Activated T-helper 1 cell treated with anti-CD3 and anti-CD28 coated beads, Interleukin-12 subunit alpha, Interleukin-12 subunit beta, Interleukin-2, Interleukin-4 antibody, amounts not matched to agents 30 ng/mL and 10 ng/mL and 1 ng/mL, durations not matched to agents 14 hours and 24 hours and 36 hours (primary cell): Measurements from ENCODE around the gene BDKRB1. TPM values are rescaled to one million over a fixed set of nuclear protein-coding genes. Genes with fewer than 3 reads are reported as not detected.

Experiments
- DNase-seq: peaks from one replicate; pipeline ENCODE4 v3.0.0; 2021; ENCODE audit warnings: low spot score
- H3K27ac Mint-ChIP-seq: one replicate; pipeline ENCODE4 v1.8.0; 2021; ENCODE audit warnings: mild to moderate bottlenecking, mixed read lengths
- H3K27me3 Mint-ChIP-seq: one replicate; pipeline ENCODE4 v1.8.0; 2022; ENCODE audit warnings: mild to moderate bottlenecking, moderate library complexity, mixed read lengths; ENCODE audit not compliant: insufficient read depth
- H3K36me3 Mint-ChIP-seq: one replicate; pipeline ENCODE4 v1.8.0; 2021; ENCODE audit warnings: low read depth, mixed read lengths
- H3K4me1 Mint-ChIP-seq: one replicate; pipeline ENCODE4 v1.8.0; 2021; ENCODE audit warnings: low read depth, mixed read lengths
- H3K4me3 Mint-ChIP-seq: one replicate; pipeline ENCODE4 v1.8.0; 2021; ENCODE audit warnings: mild to moderate bottlenecking, moderate library complexity, mixed read lengths
- H3K9me3 Mint-ChIP-seq: one replicate; pipeline ENCODE4 v1.8.0; 2021; ENCODE audit warnings: mixed read lengths
- intact Hi-C: fragments of 100-400 bp; cut with micrococcal nuclease; formaldehyde crosslinking; loops from one replicate; pipeline ENCODE4 v1.15.1; 2024
- total RNA-seq: library from RNA; stranded (reverse); gene quantifications from 2 replicates; pipeline ENCODE4 v1.2.3, GENCODE V29; 2022

BDKRB1 gene
- total RNA-seq, 1 donor from 2014 or later = not detected

DNA sequence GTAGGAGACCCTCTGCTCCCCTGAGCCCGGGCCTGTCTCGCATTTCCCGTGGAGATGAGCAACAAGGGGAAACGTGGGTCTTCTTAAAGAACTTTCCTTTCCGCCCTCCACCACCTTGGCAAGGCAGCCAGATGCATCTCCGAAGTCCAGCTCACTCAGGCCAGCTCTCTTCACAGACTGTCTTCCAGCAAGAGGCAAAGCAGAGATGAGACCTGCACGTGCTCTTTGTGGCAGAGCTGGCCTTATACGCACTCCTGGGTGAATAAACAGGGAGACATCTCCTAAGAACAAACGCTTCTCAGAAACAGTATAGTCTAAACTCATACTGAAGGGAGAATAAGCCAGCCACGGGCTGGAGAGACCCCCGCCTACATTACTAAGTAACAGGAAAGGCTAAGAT is 1.3 kb upstream of the BDKRB1 start:
- H3K27ac Mint-ChIP-seq = no peak overlapping the region
- H3K4me1 Mint-ChIP-seq = no peaks in the 10 kb centered on the region
- H3K4me3 Mint-ChIP-seq = no peak overlapping the region
- peaks cover 10% of the 10 kb centered on the region for H3K27me3 Mint-ChIP-seq
- intact Hi-C loops = no loop called here
- H3K36me3 Mint-ChIP-seq = no peaks in the 10 kb centered on the region
- H3K9me3 Mint-ChIP-seq = no peaks in the 10 kb centered on the region
- DNase-seq = no peak

DNA sequence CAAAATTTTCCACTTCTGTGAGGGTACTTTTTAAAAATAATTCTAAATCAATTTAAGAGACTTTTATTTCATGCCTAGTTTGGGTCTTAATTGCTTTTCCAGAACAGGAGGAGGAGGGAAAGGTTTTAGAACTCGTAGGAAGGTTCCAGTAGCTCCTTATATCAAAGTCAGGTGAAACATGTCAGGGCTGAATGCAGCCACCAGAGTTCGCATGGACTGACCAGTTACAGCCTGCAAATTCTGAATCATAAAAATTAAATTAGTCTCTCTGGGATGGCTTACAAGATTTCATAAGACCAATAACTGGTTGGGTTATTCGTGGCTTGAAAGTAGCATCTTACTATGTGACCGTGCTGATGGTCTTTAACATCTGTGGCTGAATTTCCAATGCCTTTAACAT is 397 bp downstream of the BDKRB1 start:
- H3K27ac Mint-ChIP-seq = no peak overlapping the region
- no peaks in the 10 kb centered on the region for H3K9me3 Mint-ChIP-seq
- peaks cover 16% of the 10 kb centered on the region for H3K27me3 Mint-ChIP-seq
- no peaks in the 10 kb centered on the region for H3K36me3 Mint-ChIP-seq
- no peak for DNase-seq
- intact Hi-C loops = no loop called here
- H3K4me3 Mint-ChIP-seq = no peak overlapping the region
- H3K4me1 Mint-ChIP-seq = no peaks in the 10 kb centered on the region

- no peaks in the 10 kb centered on the region for H3K36me3 Mint-ChIP-seq
- no peak overlapping the region for H3K4me3 Mint-ChIP-seq
- intact Hi-C loops = no loop called here
- H3K27me3 Mint-ChIP-seq = peaks cover 18% of the 10 kb centered on the region
- H3K27ac Mint-ChIP-seq = no peak overlapping the region
- no peak for DNase-seq
- H3K9me3 Mint-ChIP-seq = no peaks in the 10 kb centered on the region
- no peaks in the 10 kb centered on the region for H3K4me1 Mint-ChIP-seq
Observed at GRCh38 chr14:96257056-96257455, 1.0 kb downstream of the BDKRB1 start.

DNA sequence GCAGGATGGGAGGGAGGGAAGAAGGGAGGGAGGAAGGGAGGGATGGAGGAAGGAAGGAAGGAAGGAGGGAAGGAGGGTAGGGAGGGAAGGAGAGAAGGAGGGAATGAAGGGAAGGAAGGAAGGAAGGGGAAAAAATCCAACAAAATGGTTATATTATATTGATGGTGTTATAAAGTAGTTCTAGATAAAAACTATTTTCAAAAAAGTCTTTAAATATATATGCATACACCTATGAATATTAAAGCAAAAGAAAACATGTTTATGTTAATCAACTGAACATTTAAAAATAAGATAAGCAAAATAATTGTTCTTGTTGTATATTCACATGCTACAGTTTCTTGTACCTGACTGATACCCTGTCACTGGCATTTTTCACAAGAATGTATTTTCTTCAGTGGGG is 1.9 kb downstream of the BDKRB1 start:
- Mint-ChIP-seq H3K27ac (no peak overlapping the region), H3K4me3 (no peak overlapping the region), H3K9me3 (no peaks in the 10 kb centered on the region), H3K27me3 (peaks cover 18% of the 10 kb centered on the region), H3K36me3 (no peaks in the 10 kb centered on the region), H3K4me1 (no peaks in the 10 kb centered on the region)
- intact Hi-C loops = no loop called here
- DNase-seq = no peak

- H3K27me3 Mint-ChIP-seq = peaks cover 20% of the 10 kb centered on the region
- intact Hi-C loops = no loop called here
Observed at GRCh38 chr14:96260341-96260821, 4.4 kb downstream of the BDKRB1 start.

DNA sequence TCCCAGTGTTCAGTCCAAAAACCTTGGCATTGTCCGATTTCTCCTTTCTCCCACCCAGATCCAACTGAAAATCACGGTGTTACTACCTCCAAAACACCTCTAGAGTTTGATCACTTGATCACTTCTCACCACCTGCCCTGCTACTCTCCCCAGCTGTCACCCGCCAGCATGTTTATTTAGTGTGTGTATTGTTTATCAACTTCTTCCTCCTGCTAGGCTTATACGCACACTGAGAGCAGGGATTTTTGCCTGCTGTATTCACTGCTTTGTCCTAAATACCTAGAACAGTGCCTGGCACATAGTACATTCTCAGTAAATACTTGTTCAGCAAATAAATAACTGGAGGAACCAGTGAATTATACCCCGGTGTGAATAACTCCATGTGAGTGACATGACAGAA is 5.0 kb downstream of the BDKRB1 start:
- no peaks in the 10 kb centered on the region for H3K9me3 Mint-ChIP-seq

More at GRCh38 chr14:96260341-96260821, 4.4 kb downstream of the BDKRB1 start:
- Mint-ChIP-seq H3K9me3 (no peaks in the 10 kb centered on the region), H3K27ac (no peak overlapping the region), H3K36me3 (no peaks in the 10 kb centered on the region), H3K4me1 (no peaks in the 10 kb centered on the region), H3K4me3 (no peak overlapping the region)
- no peak for DNase-seq

DNA sequence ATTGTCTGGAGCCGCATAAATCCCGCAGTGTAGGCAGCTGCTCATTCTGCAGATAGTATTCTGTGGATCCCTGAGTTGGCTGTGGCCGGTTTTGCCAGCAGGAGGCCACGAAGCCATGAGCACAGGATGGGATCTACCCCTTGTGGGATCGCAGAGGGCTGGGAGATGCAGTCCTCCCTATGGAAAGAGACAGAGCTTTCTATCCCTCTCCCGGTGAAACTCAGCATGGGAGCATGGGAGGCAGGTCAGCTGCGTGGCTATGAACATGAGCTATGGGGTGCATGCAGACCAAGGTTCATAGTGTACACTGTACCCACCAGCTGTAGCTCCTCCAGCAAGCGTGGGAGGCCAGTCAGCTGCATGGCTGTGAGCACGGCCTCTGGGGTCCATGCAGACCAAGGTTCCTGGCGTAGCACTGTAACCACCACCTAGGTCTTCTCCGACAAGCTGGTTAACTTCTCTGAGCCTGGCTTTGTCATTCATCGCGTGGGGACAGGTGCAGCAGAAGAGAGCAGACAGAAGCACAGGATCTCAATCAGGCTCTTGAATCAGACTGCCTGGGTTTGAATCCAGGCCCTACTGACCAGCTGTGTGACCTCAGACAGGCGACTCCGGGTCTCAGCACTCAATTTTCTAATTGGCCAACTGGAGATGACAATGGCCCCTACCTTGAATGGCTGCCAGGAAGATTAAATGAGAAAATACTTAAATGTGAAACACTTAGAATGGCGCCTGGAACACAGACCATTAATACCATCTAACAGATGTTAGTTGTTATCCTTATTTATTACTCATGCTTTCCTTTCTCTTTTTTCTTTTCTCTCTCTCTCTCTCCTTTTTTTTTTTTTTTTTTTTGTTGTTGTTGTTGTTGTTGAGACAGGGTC is 6.0 kb downstream of the BDKRB1 start:
- Mint-ChIP-seq H3K4me3 (no peak overlapping the region), H3K4me1 (no peaks in the 10 kb centered on the region), H3K27me3 (peaks cover 19% of the 10 kb centered on the region), H3K9me3 (no peaks in the 10 kb centered on the region), H3K27ac (no peak overlapping the region), H3K36me3 (no peaks in the 10 kb centered on the region)
- DNase-seq = no peak
- intact Hi-C loops = no loop called here

More for the DNA sequence above, 5.0 kb downstream of the BDKRB1 start:
- H3K27ac Mint-ChIP-seq = no peak overlapping the region
- H3K36me3 Mint-ChIP-seq = no peaks in the 10 kb centered on the region
- no peak for DNase-seq
- intact Hi-C loops = no loop called here
- H3K27me3 Mint-ChIP-seq = peaks cover 20% of the 10 kb centered on the region
- no peak overlapping the region for H3K4me3 Mint-ChIP-seq
- H3K4me1 Mint-ChIP-seq = no peaks in the 10 kb centered on the region

DNA sequence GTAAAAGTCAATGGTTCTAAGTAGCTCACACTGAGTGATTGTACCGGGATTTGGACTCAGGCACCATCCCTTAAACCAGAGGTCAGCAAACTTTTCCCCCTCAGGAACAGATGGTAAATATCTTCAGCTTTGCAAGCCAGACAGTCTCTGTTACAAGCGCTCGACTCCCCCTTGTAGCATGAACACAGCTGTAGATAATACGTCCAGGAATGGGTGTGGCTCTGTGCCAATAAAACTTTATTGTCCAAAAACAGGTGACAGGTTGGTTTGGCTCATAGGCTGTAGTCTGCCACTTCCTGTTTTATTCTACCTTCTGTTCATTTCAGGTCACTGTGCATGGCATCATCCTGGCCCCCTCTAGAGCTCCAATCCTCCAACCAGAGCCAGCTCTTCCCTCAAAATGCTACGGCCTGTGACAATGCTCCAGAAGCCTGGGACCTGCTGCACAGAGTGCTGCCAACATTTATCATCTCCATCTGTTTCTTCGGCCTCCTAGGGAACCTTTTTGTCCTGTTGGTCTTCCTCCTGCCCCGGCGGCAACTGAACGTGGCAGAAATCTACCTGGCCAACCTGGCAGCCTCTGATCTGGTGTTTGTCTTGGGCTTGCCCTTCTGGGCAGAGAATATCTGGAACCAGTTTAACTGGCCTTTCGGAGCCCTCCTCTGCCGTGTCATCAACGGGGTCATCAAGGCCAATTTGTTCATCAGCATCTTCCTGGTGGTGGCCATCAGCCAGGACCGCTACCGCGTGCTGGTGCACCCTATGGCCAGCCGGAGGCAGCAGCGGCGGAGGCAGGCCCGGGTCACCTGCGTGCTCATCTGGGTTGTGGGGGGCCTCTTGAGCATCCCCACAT is 7.6 kb downstream of the BDKRB1 start:
- H3K27me3 Mint-ChIP-seq = peaks cover 12% of the 10 kb centered on the region
- H3K4me3 Mint-ChIP-seq = no peak overlapping the region
- intact Hi-C loops = no loop called here
- no peak overlapping the region for H3K27ac Mint-ChIP-seq
- H3K9me3 Mint-ChIP-seq = no peaks in the 10 kb centered on the region
- no peaks in the 10 kb centered on the region for H3K36me3 Mint-ChIP-seq
- no peaks in the 10 kb centered on the region for H3K4me1 Mint-ChIP-seq
- no peak for DNase-seq

DNA sequence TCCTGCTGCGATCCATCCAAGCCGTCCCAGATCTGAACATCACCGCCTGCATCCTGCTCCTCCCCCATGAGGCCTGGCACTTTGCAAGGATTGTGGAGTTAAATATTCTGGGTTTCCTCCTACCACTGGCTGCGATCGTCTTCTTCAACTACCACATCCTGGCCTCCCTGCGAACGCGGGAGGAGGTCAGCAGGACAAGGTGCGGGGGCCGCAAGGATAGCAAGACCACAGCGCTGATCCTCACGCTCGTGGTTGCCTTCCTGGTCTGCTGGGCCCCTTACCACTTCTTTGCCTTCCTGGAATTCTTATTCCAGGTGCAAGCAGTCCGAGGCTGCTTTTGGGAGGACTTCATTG is 8.2 kb downstream of the BDKRB1 start:
- H3K27ac Mint-ChIP-seq = no peak overlapping the region
- H3K36me3 Mint-ChIP-seq = no peaks in the 10 kb centered on the region
- no peaks in the 10 kb centered on the region for H3K4me1 Mint-ChIP-seq
- DNase-seq = no peak
- no peaks in the 10 kb centered on the region for H3K9me3 Mint-ChIP-seq
- H3K27me3 Mint-ChIP-seq = peaks cover 12% of the 10 kb centered on the region
- H3K4me3 Mint-ChIP-seq = no peak overlapping the region
- intact Hi-C loops = no loop called here

DNA sequence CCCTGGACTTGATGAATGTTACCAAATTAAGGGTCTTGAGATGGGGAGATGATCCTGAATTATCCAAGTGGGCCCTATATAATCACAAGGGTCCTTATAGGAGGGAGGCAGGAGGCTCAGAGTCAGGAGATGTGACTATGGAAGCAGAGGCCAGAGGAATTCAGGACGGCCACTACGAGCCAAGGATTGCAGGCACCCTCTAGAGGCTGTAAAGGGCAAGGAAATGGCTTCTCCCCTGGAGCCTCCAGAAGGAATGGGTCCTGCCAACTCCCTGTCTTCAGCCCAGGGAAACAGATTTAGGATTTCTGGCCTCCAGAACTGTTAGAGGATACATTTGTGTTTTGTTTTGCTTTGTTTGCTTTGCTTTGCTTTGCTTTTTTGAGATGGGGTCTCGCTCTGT is 8.8 kb downstream of the BDKRB1 start:
- Mint-ChIP-seq H3K27me3 (peaks cover 10% of the 10 kb centered on the region), H3K4me3 (no peak overlapping the region), H3K9me3 (no peaks in the 10 kb centered on the region), H3K4me1 (no peaks in the 10 kb centered on the region), H3K36me3 (no peaks in the 10 kb centered on the region), H3K27ac (no peak overlapping the region)
- intact Hi-C loops = no loop called here
- no peak for DNase-seq

GRCh38 chr14:96265383-96266095 is 9.5 kb downstream of the BDKRB1 start:
- no peak overlapping the region for H3K27ac Mint-ChIP-seq
- intact Hi-C loops = no loop called here
- H3K4me3 Mint-ChIP-seq = no peak overlapping the region
- no peaks in the 10 kb centered on the region for H3K4me1 Mint-ChIP-seq
- peaks cover 7% of the 10 kb centered on the region for H3K27me3 Mint-ChIP-seq
- H3K9me3 Mint-ChIP-seq = no peaks in the 10 kb centered on the region
- no peak for DNase-seq
- H3K36me3 Mint-ChIP-seq = no peaks in the 10 kb centered on the region

- Mint-ChIP-seq H3K27ac (no peak overlapping the region), H3K27me3 (peaks cover 2% of the 10 kb centered on the region), H3K9me3 (peaks cover 6% of the 10 kb centered on the region), H3K4me3 (no peak overlapping the region), H3K4me1 (no peaks in the 10 kb centered on the region), H3K36me3 (no peaks in the 10 kb centered on the region)
- intact Hi-C loops = no loop called here
- no peak for DNase-seq
Observed at GRCh38 chr14:96267336-96267735, 11.3 kb downstream of the BDKRB1 start.
